ENCODE measurements around the gene RRAD. TPM values are rescaled to one million over a fixed set of nuclear protein-coding genes. Genes with fewer than 3 reads are reported as not detected.

RRAD gene
- total RNA-seq, 1 experiment from 2014 or later = 4.3 TPM

DNA sequence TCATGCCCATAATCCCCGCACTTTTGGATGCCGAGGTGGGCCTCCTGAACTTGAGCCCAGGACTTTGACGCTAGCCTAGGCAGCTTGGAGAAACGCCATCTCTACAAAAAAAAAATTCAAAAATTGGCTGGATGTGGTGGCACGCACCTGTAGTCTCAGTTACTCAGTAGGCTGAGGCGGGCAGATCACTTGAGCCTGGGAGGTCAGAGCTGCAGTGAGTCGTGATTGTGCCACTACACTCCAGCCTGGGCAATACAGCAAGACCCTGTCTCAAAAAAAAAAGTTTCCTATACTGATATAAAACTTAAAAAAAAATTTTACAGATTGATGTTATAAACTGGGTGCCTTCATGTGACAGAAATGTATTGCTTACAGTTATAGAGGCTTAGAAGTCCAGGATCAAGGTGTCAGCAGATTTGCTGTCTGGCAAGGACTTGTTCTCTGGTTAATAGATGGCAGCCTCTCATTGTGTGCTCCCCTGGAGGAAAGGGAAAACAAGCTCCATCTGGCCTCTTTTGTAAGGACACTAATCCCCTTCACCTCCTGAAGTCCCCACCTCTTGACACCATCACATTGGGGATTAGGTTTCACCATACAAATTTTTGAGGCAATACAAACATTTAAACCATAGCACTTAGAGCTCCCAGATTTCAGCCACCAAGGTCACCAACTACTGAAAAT lies 27.2 kb upstream of the RRAD start:
- no TSS peak for BruUV-seq (replicated peaks)
- H3K9me3 ChIP-seq (ENCODE audit: control insufficient read depth, insufficient read depth, low read depth, low read length) = no peaks in the 10 kb centered on the region
- intact Hi-C loops (cut with micrococcal nuclease; ENCODE audit: unreplicated experiment) = loop anchor here (10.0 kb wide), 1 partner anchor 232 kb away; the partner anchor contains the start of gene MATCAP1
- no peaks in the 10 kb centered on the region for H3K27me3 ChIP-seq (ENCODE audit: control insufficient read depth, insufficient read depth, low read length)
- DNase-seq (ENCODE audit: low read depth, low spot score) = no peak
- ChIA-PET CTCF (interaction anchor here (0.6 kb wide), 1 partner anchor 203 kb away, joined by 3 read pairs; no protein-coding TSS in a partner anchor), POLR2A (no interaction called here)
- H3K4me3 ChIP-seq (ENCODE audit: low read depth in 2 of 2, low read length in 2 of 2) = no peak overlapping the region
- no peak for TF ChIP-seq TCF7L2 (IDR thresholded peaks at IDR 0.05; ENCODE audit: low read depth, low read length)
- TF ChIP-seq, protein P1, sequence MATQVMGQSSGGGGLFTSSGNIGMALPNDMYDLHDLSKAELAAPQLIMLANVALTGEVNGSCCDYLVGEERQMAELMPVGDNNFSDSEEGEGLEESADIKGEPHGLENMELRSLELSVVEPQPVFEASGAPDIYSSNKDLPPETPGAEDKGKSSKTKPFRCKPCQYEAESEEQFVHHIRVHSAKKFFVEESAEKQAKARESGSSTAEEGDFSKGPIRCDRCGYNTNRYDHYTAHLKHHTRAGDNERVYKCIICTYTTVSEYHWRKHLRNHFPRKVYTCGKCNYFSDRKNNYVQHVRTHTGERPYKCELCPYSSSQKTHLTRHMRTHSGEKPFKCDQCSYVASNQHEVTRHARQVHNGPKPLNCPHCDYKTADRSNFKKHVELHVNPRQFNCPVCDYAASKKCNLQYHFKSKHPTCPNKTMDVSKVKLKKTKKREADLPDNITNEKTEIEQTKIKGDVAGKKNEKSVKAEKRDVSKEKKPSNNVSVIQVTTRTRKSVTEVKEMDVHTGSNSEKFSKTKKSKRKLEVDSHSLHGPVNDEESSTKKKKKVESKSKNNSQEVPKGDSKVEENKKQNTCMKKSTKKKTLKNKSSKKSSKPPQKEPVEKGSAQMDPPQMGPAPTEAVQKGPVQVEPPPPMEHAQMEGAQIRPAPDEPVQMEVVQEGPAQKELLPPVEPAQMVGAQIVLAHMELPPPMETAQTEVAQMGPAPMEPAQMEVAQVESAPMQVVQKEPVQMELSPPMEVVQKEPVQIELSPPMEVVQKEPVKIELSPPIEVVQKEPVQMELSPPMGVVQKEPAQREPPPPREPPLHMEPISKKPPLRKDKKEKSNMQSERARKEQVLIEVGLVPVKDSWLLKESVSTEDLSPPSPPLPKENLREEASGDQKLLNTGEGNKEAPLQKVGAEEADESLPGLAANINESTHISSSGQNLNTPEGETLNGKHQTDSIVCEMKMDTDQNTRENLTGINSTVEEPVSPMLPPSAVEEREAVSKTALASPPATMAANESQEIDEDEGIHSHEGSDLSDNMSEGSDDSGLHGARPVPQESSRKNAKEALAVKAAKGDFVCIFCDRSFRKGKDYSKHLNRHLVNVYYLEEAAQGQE (IDR thresholded peaks at IDR 0.05; ENCODE audit: insufficient read depth in 1 of 2, low read depth in 2 of 2, low read length in 1 of 2) = no peak
- in situ Hi-C loops (cut with HindIII; ENCODE audit: low pct_unique_long_range_greater_than_20kb, low sequenced_read_pairs) = no loop called here
- no peak overlapping the region for H3K27ac ChIP-seq (ENCODE audit: low read length)
- ATAC-seq = no peak
- H3K36me3 ChIP-seq (ENCODE audit: control insufficient read depth, insufficient read depth, low read length) = no peaks in the 10 kb centered on the region
- peaks cover 7% of the 10 kb centered on the region for H3K4me1 ChIP-seq (ENCODE audit: control insufficient read depth, insufficient read depth, low read length)

DNA sequence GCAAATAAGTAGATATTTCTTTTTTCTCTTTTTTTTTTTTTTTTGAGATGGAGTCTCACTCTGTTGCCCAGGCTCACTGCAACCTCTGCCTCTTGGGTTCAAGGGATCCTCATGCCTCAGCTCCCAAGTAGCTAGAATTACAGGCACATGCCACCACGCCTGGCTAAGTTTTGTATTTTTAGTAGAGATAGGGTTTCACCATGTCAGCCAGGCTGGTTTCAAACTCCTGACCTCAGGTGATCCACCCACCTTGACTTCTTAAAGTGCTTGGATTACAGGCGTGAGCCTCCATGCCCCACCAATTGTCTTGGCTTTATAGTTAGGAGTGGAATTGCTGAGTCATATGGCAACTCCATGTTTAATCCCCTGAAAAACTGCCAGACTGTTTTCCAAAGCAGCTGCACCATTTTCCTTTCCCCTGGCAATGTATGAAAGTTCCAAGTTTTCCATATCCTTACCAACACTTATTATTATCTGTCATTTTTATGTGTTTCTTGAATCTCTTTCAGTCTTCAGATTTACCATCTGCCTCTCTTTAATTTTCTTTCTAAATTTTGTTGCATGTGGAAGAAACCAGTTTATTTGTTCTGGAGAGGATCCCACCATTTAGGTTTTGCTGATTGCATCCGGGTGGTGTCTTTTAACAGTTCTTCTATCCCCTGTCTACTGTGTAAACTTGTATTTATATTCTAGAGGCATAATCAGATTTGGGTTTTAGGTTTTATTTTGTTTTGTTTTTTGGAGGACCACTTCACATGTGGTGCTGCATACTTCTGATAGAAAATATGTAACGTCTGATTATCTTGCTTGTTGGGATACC lies 25.8 kb upstream of the RRAD start:
- ChIA-PET CTCF (no interaction called here), POLR2A (no interaction called here)
- DNase-seq (ENCODE audit: low read depth, low spot score) (no peak), ATAC-seq (no peak)
- Histone ChIP-seq H3K27ac (ENCODE audit: low read length) (no peak overlapping the region), H3K4me1 (ENCODE audit: control insufficient read depth, insufficient read depth, low read length) (peaks cover 7% of the 10 kb centered on the region), H3K4me3 (ENCODE audit: low read depth in 2 of 2, low read length in 2 of 2) (no peak overlapping the region), H3K27me3 (ENCODE audit: control insufficient read depth, insufficient read depth, low read length) (no peaks in the 10 kb centered on the region), H3K9me3 (ENCODE audit: control insufficient read depth, insufficient read depth, low read depth, low read length) (no peaks in the 10 kb centered on the region), H3K36me3 (ENCODE audit: control insufficient read depth, insufficient read depth, low read length) (no peaks in the 10 kb centered on the region)
- TF ChIP-seq SIN3A (IDR thresholded peaks at IDR 0.05; ENCODE audit: borderline replicate concordance, insufficient read depth, low read depth, low read length) (no peak), TCF7L2 (IDR thresholded peaks at IDR 0.05; ENCODE audit: low read depth, low read length) (no peak), POLR2AphosphoS5 (IDR thresholded peaks at IDR 0.05; ENCODE audit: low read depth, low read length) (no peak)
- TF ChIP-seq, protein P1 (IDR thresholded peaks at IDR 0.05; ENCODE audit: insufficient read depth in 1 of 2, low read depth in 2 of 2, low read length in 1 of 2) = no peak
- TF ChIP-seq, protein P2, sequence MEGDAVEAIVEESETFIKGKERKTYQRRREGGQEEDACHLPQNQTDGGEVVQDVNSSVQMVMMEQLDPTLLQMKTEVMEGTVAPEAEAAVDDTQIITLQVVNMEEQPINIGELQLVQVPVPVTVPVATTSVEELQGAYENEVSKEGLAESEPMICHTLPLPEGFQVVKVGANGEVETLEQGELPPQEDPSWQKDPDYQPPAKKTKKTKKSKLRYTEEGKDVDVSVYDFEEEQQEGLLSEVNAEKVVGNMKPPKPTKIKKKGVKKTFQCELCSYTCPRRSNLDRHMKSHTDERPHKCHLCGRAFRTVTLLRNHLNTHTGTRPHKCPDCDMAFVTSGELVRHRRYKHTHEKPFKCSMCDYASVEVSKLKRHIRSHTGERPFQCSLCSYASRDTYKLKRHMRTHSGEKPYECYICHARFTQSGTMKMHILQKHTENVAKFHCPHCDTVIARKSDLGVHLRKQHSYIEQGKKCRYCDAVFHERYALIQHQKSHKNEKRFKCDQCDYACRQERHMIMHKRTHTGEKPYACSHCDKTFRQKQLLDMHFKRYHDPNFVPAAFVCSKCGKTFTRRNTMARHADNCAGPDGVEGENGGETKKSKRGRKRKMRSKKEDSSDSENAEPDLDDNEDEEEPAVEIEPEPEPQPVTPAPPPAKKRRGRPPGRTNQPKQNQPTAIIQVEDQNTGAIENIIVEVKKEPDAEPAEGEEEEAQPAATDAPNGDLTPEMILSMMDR (IDR thresholded peaks at IDR 0.05) = no peak
- in situ Hi-C loops (cut with HindIII; ENCODE audit: low pct_unique_long_range_greater_than_20kb, low sequenced_read_pairs) (no loop called here), intact Hi-C loops (cut with micrococcal nuclease; ENCODE audit: unreplicated experiment) (loop anchor here (10.0 kb wide), 1 partner anchor 234 kb away; the partner anchor contains the start of gene MATCAP1)
- BruUV-seq (replicated peaks) = no TSS peak

Measured in Panc1 (cell line).